NCI-H2107 (cell line): ENCODE results near the gene HSPB6.

ENCODE experiments used
- DNase-seq: peaks from one replicate; lab custom pipeline; 2025; lab: John Stamatoyannopoulos, UW

Gene HSPB6

DNA sequence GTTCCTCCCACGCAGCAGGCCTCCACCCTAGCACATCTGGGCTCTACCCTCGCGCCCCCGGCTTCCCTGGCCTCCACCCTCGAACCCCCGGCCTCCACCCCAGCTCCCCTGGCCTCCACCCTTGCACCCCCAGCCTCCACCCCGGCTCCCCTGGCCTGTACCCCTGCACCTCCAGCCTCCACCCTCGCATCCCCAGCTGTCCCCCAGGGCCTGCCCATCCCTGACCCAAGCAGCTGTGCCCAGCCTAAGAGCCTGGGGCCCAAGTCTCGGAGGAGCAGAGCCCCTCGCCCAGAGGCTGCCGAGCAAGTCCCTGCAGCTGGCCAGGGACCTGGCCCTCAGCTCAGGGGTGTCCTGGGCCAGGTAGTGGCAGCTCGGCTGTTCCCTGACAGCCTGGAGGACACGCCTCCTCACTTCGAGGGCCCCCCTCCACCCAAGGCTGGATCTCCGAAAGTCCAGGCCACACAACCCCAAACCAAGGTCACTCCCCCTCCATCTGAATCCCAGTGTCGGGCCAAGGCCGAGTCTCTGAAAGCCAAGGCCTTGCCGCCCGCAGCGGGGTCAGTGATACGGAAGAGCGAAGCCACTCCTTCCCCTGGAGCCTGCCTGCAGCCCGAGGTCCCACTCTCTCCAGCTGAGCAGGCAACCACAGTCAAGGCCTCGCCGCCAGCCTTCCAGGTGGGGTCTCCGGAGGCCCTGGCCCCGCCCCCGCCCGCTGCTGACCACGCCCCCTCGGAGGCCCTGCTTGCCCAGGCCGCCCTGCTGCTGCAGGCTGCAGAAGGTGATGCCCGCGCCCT lies 10.7 kb upstream of the HSPB6 start:
- no peak for DNase-seq

DNA sequence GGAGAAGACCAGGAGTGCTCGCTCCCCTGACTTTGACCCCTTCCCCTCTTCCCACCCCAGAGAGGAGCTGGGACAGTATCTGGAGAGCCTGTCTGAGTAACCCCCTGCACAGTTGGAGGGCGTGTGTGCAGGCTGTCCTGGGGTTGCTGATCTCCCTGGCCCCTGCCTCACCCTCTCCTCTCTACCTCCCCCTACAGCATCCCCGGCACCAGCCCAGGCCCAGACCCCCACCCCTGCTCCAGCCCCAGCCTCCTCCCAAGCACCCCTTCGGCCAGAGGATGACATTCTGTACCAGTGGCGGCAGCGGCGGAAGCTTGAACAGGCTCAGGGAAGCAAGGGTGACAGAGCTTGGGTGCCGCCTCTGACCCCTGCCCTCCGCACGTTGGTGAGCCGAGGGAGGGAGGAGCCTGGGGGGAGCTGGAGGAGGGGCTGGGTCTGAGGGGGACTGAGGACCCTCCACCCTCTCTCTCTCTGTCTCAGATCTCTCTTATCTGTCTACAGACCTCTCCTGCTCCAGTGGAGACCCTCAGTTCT lies 9.8 kb upstream of the HSPB6 start:
- no peak for DNase-seq

DNA sequence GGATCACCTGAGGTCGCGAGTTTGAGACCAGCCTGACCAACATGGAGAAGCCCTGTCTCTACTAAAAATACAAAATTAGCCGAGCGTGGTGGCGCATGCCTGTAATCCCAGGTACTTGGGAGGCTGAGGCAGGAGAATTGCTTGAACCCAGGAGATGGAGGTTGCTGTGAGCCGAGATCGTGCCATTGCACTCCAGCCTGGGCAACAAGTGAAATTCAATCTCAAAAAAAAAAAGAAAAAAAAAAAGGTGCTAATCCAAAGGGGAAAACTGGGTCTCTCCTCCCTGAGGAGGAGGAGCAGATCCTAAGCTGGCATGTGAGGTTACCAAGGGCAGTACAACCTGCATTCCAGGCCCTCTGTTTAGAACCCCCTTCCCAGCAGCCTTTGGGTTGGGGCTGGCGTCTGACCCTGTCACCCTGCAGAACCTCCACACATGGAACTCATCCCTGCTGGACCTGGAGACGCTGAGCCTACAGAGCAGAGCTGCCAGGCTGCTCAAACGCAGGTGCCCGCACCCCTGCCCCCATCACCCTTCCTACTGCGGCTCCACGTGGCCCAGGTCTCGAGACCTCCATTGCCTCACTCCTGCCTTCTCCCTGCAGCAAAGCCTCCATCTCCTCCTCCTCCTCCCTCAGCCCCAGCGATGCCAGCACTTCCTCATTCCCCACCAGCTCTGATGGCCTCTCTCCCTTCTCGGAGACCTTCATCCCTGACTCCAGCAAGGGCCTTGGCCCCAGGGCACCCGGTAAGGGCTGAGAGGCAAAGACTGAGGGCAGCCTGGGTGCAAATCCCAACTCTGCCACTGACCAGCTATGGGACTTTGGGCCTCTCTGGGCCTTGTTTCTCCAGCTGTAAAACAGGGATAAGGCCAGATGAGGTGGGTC lies 7.8 kb upstream of the HSPB6 start:
- no peak for DNase-seq

DNA sequence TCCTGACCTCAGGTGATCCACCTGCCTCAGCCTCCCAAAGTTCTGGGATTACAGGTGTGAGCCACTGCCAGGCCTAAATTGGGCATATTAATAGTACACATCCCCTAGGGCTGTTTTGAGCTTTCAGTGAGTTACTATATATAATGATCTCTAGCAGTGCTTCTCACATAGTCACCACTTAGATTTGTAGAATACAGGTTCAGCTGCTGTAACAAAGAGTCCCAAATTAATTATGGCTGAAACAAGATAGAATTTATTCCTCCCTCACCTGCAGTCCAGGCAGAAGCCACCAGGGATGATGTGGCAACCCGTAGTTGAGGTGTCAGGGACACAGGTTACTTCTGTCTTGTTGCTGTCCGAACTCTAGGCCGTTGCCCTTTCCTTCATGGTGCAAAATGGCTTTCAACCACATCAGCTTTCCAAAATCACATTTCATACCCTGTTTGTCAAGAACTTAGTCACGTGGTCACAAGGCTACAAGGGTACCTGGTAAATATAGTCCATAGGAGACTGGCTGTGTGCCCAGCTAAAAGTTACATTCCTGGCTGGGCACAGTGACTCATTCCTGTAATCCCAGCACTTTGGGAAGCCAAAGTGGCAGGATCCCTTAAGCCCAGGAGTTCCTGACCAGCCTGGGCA lies 4.0 kb upstream of the HSPB6 start:
- DNase-seq: no peak

DNA sequence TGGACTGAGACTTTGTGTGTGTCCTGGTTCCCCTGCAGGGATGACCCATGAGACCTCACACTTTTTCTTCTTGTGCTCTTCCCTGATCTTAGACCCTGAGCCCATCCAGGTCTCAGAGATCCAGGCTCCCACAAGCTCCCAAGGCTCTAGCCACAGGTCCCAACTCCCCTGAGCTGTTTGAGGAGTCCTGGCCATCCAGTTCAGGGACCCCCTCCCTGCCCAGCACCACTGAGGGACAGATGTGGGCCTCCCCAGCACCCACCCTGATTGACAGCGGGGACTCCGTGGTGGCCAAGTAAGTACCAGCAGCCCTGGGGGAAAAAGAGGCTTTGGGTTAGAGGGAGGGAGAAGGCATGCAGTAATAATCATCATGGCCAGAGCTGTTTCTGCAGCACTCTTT lies 2.9 kb upstream of the HSPB6 start:
- DNase-seq: no peak

DNA sequence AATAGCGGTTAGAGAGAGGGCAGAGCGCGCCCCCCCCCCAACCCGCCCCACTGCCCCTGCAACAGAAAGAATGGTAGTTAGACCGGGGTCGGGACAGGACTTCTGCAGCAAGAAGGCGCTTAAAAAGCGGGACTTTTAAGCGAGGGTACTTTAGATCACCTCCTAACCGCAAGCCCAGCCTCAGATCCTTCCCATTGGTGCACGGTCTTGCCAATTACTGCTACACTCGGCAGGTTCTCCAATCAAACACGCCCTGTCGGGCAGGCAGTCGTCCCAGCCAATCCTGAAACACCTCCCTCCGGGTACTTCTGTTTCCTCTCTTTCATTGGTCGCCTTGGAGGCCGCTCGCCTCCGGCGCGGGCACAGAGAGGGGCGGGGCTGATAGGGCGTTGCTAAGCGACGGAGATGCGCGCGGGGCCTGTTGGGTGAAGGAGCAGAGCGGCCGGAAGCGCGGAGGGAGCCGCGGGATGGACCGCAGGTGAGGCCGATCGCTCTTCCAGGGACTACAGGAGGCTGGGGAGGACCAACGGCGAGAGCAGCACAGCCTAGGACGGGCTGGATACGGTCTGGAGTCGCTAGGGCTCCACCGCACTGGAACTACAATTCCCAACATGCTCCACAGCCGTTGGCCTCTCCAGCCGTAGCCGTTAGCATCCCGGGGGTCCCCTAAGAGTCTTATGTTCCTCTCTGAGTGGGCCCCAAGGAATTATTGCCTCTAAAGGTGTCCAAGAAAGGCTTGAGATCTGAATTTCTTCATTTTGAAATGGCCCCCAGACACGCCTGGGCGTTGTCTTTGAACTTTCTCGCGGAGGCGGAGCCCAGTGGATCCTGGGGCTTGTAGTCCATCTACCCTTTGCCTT lies 1.1 kb upstream of the HSPB6 start, which contains the start of gene PROSER3:
Gene PROSER3 (plus strand): TSS at position 428 of the 860 bp plus-strand sequence. CDS start 40 bp downstream, at position 468.
- peak; percentile 95 for DNase-seq

DNA sequence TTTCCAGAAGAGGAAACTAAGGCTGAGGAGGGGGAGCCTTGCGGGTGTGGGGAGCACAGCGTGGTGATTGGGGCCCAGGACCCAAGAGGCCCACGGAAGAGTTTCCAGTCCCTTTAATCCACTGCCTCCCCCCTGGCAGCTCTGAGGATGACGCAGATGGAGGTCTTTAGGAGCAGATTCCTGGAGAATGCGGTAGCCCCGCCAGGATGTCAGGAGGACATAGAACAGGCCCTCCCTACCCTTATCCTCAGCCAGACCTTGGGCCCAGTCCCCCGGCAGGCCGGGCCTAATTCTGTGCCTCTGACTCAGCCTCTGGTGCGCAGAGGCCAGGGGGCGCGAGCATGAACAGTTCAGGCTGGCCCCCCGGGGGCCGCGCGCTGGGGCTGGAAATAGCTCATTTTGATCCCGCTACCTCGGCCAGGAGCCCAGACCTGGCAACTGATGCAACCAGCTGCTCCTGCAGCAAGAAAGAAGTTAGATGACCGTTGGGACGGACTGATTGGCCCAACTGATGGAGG lies 461 bp upstream of the HSPB6 start:
- no peak for DNase-seq

DNA sequence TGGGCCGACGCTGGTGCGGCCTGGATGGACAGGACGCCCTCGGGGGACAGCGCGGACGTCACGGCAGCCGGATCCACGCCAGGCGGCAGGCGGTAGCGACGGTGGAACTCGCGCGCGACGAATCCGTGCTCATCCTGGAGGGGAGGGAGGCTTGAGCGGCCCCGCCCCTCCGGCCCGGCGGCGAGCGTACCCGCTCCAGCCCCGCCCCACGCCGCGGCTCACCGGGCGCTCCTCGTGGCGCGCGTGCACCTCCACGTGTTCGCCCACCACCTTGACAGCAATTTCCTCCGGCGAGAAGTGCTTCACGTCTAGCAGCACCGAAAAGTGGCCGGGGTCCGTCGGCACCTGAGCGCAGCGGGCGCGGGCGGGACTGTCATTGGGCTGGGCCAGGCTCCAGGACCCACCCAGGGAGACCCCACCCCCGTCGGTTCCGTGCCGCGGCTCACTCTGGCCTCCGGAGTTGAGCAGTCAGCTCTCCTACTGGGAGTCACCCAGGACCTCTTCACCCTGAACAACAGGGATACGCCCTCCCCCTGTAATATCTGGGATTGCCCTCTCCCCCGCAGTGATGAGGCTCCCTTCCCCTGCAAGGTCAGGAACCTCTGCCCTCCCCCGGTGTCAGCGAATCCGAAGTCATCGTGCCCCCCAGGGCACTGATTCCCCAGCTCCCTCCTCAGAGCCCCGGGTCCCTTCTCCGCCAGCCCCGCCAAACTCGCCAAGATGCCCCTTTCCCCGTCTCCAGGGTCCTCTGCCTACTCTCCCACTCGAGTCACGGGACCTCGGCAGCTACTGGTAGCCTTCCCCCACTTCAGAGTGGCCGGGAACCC lies 1.1 kb downstream of the HSPB6 start:
- DNase-seq: no peak

DNA sequence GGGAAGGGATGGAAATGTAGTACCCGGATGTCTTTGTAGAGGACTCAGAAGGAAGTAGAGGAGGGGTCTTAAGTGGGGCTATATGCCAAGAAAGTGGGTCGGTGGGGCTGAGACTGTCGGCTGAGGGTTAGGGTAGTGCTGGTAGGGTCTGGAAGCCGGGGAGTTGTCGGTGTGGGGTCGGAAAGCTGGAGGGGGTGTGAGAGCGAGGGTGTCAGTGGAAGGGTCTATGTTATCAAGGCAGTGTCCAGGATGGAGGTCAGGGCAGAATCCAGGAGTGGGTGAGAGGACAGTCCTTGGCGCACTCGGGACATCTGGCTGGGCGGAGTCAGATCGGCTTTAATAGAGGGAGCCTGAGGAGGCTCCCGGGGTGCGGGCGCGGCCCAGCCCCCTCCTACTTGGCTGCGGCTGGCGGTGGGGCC lies 1.7 kb downstream of the HSPB6 start:
- DNase-seq: no peak

DNA sequence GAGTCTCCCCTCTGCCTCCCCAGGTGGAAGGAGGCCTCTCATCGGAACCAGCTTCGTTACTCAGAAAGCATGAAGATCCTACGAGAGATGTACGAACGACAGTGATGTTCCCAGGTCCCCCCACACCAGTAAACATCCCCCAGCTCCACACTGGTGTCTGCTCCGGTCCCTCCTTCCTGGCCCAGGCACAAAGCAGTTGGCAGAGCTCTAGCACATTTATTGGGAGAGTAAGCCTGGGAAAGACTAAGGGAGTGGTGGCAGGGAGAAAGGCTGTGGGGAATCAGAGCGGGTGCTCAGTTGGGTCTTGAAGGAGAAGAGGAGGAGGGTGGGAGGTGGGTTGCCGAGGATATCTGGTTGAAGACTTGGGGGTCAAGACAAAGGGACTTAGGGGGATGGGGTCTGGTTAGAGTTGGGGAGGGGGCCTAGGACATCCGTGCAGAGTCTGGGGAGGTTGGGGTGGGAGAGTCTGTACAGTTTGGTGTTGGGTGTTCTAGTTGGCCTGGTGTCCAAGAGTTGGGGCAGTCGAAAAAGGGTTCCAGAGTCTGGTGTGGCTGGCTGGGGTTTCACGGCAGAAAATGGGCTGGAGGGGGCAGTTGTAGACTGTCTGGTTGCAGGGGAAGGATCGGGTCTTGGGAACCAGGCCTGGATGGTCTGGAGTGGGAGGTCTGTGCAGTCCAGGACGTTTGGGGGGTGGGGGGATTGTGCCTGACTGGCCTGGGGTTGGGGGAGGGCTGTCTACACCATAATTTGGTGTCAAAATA lies 2.3 kb downstream of the HSPB6 start:
- no peak for DNase-seq

DNA sequence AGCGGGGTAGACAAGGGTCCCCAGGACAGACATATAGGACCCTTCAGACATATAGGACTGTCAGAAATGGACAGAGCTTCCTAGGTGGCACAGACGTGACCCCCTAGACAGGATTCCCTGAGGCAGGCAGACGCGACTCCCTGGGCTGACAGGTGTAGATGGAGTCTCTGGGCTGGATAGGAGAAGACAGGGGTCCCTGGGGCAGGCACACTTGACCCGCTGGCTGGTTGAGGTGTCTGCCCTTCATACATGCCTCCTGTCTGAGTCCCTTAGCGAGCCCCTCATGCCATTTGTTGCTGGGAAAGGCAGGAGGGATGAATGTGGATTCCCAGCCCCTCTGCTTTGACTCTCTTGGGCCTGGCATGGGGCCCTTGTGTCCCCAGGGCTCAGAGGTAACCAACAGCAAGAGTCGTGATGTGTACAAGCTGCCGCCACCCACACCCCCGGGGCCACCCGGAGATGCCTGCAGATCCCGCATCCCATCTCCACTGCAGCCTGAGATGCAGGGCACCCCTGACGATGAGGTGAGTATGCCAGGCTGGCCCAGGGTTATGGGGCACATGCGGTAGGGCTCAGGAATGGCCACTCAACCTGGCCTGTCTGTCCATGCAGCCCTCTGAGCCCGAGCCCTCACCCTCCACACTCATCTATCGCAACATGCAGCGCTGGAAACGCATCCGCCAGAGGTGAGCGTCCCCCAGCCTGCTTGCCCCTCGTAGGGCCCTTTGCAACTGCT lies 3.0 kb downstream of the HSPB6 start:
- no peak for DNase-seq

DNA sequence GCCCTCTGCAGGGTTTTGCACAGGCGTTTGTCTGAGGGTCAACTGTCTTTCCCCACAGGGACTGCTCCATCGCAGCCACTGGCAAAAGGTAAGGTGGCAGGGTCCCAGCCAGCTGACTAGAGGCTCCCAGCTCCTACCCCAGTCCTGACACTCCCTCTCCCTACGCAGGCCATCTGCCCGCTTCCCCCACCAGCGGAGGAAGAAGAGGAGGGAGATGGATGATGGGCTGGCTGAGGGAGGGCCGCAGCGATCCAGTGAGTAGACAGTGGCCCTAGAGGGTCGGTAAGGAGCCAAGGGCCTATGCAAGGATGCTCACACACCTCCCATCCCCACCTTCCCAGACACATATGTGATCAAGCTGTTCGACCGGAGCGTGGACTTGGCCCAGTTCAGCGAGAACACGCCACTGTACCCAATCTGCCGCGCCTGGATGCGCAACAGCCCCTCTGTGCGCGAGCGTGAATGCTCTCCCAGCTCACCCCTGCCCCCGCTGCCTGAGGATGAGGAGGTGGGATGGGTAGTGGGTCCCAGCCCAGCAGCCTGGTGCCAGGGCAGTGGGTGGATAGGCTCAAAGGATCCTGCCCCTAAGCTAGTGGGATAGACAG lies 4.0 kb downstream of the HSPB6 start:
- no peak for DNase-seq

DNA sequence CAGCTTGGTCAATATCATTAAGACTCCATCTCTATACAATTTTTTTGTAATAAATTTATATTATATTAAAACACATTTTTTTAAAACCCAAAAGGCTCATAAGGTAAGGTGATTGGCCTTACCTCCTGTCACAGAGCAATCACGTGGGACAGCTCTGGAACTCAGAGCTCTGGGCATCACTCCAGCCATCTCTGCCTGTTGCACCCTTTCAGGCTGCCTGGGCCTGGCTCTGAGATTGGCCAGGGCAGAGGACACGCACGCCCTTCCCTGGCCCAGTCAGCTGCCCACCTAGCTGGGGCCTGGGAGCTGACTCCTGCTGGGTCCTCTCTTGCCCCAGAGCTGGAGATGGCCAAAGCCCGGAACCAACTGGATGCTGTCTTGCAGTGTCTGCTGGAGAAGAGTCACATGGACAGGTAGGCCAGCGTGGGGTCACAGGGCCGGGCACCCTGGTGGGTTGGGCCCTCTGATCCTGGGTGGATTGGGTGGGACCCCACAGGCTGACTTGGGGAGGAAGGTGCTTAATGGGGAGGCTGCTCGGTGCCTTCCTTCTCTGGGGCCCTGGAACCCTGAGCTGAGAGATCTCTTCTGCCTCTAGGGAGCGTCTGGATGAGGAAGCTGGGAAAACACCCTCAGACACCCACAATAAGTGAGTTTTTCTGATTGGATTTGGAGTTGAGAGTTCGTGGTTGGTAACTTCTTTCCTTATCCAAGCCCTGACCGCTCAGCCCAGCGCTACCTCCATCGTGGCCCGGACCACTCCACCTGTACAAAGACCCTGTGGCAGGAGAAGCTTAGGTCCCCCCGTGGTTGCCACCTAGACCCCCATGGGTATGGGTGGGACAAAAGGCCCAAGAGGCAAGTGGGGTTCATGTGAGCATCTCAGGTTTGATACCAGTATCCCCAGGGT lies 4.7 kb downstream of the HSPB6 start:
- DNase-seq: no peak

DNA sequence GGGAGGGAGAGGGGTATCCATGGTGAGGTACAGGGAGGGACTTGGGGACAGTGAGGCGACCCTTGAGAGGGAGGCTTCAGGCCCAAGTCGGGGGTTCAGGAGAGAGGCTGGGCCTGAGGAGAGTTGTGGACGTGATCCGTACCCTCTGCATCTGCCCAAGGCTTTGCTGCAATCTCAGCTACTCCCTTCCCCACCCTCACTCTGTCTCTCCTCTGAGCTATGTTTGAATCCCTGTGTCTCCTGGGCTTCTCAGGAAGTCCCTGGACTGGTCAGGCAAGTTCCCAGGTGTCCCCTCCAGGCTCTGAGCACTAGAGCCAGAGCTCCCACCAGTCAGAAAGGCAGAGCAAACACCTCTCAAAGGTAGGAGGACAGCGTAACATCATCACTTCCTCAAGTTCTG lies 6.7 kb downstream of the HSPB6 start:
- no peak for DNase-seq

DNA sequence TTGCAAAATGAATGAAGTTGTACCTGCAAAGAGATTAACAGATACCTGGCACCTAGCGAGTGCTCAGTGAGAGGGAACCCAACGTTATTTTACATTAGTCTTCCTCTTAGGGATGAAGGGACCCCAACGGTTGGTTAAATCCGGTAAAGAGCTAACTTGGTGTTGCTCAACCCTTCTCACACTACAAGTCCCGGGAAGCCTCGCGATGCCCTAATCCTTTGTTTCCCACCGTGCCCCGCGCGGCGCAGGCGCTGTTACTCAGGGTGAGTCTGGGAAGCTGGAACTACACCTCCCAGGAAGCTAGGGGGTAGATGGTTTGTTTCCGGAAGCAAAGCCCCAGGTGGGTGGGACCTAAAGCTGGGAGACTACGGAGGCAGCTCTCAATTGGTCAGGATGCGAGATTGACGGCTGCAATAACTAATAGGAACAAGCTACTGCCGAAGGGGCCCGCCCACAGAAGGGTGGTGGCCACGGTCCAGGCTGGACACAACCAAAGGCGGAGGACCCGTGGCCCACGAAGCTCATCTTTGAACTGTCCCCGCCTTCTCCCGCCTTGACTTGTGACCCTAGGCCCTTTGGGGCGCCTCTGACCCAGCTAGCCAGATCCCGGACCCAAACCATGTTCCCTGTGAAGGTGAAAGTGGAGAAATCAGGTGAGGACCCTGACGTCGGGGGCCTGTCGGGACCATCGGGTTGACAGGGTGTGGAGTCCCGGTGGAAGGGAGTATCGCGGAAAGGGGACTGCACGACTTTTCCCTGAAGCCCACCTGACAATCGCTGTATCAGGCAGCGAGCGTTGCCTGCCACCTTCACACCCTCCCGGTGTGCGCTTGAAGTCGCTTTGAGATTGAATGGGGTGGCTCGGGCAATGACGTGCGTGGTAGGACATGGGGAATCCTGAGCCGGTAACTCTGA lies 8.5 kb downstream of the HSPB6 start, which contains the start of gene LIN37:
Gene LIN37 (plus strand): TSS at position 471 of the 915 bp plus-strand sequence. CDS start 149 bp downstream, at position 620.
- DNase-seq: peak; percentile 96

DNA sequence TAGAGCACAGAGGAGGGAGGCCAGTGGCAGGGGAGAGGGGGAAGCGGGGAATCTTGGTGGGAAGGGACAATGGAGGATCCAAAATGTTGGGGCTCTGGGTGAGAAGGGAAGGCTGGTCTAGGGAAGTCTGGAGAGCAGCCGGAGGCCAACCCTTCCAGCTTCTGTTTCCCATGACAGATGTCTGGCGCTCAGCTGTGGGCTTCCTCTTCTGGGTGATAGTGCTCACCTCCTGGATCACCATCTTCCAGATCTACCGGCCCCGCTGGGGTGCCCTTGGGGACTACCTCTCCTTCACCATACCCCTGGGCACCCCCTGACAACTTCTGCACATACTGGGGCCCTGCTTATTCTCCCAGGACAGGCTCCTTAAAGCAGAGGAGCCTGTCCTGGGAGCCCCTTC lies 10.3 kb downstream of the HSPB6 start:
- no peak for DNase-seq
